BJ (cell line): ENCODE measurements around the gene FAM124B. TPM values are rescaled to one million over a fixed set of nuclear protein-coding genes. Genes with fewer than 3 reads are reported as not detected.

Experiments
- CTCF ChIA-PET: fragments of 350-600 bp; formaldehyde crosslinking; extraction: SDS; loops from one replicate; lab custom pipeline; 2021; ENCODE audit warnings: antibody characterized with exemption, inconsistent platforms; lab: Yijun Ruan, JAX
- POLR2A ChIA-PET: fragments of 300-600 bp; sonication (Branson Sonifier 250); formaldehyde crosslinking; extraction: SDS; loops from one replicate; lab custom pipeline; 2021; ENCODE audit warnings: antibody characterized with exemption; lab: Charles Lee
- DNase-seq: peaks from one replicate; pipeline ENCODE4 v3.0.0-alpha.2; 2011; ENCODE audit warnings: low read depth
- H3K27me3 ChIP-seq: 2 replicates; pipeline ENCODE4 v1.6.0; 2011; ENCODE audit warnings: low read length; ENCODE audit not compliant: control insufficient read depth, insufficient read depth
- H3K36me3 ChIP-seq: 2 replicates; pipeline ENCODE4 v1.5.1; 2011; ENCODE audit warnings: low read length; ENCODE audit not compliant: control insufficient read depth, insufficient read depth
- H3K4me3 ChIP-seq: 2 replicates; pipeline ENCODE4 v1.5.1; 2011; ENCODE audit warnings: low read depth, mild to moderate bottlenecking, control low read depth, low read length
- polyA plus RNA-seq: library from polyadenylated mRNA; depleted of rRNA; stranded (reverse); fragments of >200 nt; gene quantifications from 2 replicates; pipeline ENCODE4 v1.2.3, GENCODE V29; 2011
- TF ChIP-seq, protein P1 (sequence below): IDR thresholded peaks from 2 replicates; pipeline ENCODE4 v1.5.1; 2011; ENCODE audit warnings: low read depth, mild to moderate bottlenecking, control low read depth, inconsistent platforms, low read length, moderate library complexity; ENCODE audit not compliant: insufficient read depth

The FAM124B gene
- polyA plus RNA-seq, 1 experiment, result 0.04 TPM

DNA sequence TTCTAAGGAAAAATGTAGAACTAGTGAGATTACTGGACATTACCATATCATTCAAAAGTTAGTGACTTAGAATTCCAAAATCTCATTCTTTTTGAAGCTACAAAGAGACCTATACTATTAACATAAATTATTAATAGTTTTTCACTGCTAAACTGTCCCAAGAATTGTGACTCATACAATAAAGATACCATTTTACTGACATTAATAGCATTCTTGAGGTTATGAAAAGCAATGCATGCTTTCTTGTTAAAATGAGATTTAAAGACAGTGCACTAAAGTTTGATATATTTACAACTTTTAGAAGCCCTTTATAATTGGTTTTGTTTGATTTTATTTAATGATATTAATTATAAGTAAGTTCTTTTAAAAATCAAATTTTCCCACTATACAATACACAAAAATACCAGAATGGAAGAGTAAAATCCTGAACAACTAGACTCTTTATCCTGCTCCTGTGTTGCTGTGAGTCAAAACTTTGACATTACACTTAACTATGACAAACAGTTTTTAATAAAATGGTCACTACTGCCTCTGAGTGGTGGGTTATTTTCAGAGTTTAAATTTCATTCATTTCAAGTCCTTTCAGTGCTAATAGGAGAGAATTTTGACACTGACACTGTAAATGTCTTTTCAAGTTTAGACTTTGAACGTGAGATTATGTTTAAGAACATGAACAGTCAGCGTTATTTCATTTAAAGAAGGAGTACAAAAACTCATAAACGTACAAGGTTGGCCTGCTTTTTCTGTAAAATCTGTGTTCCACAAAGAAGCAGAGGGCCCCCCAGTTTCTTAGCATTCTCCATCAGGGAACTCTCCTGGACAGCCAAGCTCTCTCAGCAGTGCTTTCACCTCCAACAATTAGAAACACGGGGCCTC, 54.5 kb downstream of the FAM124B start:
- H3K4me3 ChIP-seq, result no peak overlapping the region
- DNase-seq, result no peak
- H3K36me3 ChIP-seq, result no peaks in the 10 kb centered on the region
- peaks cover 1% of the 10 kb centered on the region; the same call in 1 of the 2 replicates for H3K27me3 ChIP-seq
- CTCF ChIA-PET, result no interaction called here
- POLR2A ChIA-PET, result no interaction called here
- TF ChIP-seq, protein P1, sequence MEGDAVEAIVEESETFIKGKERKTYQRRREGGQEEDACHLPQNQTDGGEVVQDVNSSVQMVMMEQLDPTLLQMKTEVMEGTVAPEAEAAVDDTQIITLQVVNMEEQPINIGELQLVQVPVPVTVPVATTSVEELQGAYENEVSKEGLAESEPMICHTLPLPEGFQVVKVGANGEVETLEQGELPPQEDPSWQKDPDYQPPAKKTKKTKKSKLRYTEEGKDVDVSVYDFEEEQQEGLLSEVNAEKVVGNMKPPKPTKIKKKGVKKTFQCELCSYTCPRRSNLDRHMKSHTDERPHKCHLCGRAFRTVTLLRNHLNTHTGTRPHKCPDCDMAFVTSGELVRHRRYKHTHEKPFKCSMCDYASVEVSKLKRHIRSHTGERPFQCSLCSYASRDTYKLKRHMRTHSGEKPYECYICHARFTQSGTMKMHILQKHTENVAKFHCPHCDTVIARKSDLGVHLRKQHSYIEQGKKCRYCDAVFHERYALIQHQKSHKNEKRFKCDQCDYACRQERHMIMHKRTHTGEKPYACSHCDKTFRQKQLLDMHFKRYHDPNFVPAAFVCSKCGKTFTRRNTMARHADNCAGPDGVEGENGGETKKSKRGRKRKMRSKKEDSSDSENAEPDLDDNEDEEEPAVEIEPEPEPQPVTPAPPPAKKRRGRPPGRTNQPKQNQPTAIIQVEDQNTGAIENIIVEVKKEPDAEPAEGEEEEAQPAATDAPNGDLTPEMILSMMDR, result no peak

DNA sequence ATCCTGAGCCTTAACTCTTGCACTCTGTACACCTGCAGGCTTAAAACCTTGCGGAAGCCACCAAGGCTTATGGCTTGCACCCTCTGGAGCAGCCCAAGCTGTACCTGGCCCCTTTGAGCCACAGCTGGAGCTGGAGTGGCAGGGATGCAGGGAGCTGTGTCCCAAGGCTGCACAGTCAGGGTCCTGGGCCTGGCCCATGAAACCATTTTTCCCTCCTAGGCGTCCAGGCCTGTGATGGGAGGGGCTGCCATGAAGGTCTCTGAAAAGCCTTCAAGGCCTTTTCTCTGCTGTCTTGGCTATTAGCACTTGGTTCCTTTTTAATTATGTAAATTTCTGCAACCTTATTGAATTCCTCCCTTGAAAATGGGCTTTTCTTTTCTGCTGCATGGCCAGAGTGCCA, 56.4 kb downstream of the FAM124B start:
- Histone ChIP-seq H3K4me3 (no peak overlapping the region), H3K27me3 (no peaks in the 10 kb centered on the region), H3K36me3 (no peaks in the 10 kb centered on the region)
- TF ChIP-seq, protein P1, result no peak
- DNase-seq, result no peak
- ChIA-PET POLR2A (no interaction called here), CTCF (no interaction called here)

DNA sequence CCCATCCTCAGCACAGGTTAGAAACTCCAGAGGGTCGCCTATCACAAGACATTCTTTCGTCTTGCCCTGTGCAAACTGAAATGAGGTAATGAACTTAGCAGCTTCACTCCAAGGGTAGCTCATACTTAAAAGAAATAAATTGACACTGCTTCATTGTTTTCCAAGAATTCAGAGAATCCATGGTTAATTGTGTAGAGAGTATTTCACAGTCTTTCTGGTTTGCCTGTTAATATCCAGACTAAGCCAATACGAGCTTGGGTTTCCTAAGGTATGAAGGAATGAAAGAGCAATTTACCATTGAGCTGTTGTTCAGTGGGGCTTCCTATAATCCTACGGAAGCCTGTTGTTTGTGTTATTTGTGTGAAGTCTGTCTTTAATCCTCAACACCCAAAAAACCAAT, 58.7 kb downstream of the FAM124B start:
- H3K27me3 ChIP-seq, result no peaks in the 10 kb centered on the region
- H3K4me3 ChIP-seq, result no peak overlapping the region
- CTCF ChIA-PET, result interaction anchor here (1.1 to 1.7 kb wide), 3 partner anchors 24 to 307 kb away, joined by 3 to 4 read pairs (median 3); no protein-coding TSS in a partner anchor
- DNase-seq, result no peak
- TF ChIP-seq, protein P1, result no peak
- no peaks in the 10 kb centered on the region for H3K36me3 ChIP-seq
- POLR2A ChIA-PET, result interaction anchor here (0.6 kb wide), 1 partner anchor 116 kb away, joined by 3 read pairs; no protein-coding TSS in a partner anchor

DNA sequence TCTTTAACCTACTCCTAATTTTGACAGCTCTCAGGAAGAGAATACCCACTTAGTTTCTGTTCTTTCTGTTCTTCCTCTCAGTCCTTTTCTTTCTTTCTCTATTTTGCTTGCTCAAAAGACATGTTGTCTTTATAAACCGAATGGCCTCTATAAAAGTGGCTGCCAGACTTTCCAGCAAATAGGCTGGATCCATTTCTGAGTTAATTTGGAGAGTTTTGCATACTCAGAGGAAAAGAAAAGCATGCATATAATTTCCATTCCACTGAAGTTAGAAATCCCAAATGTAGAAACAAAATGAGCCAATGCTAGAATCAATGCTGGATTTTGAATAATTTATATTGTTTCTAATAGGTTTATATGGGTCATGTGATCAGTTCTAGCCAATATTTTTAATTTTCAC, 65.9 kb downstream of the FAM124B start:
- POLR2A ChIA-PET, result no interaction called here
- Histone ChIP-seq H3K4me3 (no peak overlapping the region), H3K27me3 (no peaks in the 10 kb centered on the region), H3K36me3 (no peaks in the 10 kb centered on the region)
- no peak for DNase-seq
- CTCF ChIA-PET, result no interaction called here
- TF ChIP-seq, protein P1, result no peak

DNA sequence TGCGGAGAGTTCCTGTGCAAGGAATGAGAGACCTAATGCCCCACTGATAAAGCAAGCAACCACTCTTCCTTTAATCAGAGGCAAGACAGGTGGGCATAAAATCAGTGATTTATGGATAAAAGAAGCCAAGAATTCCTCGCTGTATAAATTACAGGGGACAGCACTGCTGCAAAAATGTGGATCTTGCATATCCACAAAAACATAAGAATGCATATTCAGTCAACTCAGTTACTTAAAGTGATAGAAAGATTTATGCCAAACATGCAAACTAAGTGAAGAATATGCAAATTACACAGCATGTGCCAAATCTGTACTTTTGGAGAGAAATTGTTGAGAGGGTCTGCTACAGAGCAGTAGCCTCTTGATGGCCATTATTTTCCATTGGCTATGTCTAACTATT, 67.2 kb downstream of the FAM124B start:
- CTCF ChIA-PET, result no interaction called here
- H3K36me3 ChIP-seq, result no peaks in the 10 kb centered on the region

More for the DNA sequence above, 67.2 kb downstream of the FAM124B start:
- DNase-seq, result no peak
- TF ChIP-seq, protein P1, result no peak
- POLR2A ChIA-PET, result no interaction called here
- Histone ChIP-seq H3K4me3 (no peak overlapping the region), H3K27me3 (no peaks in the 10 kb centered on the region; the same call in 1 of the 2 replicates)
